ENCODE measurements around the gene RGL3. TPM values are rescaled to one million over a fixed set of nuclear protein-coding genes. Genes with fewer than 3 reads are reported as not detected.
"Not testable (repeated sequence)": the region's sequence is repeated elsewhere in the genome, so short reads cannot be mapped to it uniquely, and the experiment has no call there.

RGL3 gene
- total and polyA plus RNA-seq, 7 donors: 1.1 to 15.5 (median 2.0) TPM

- Histone ChIP-seq H3K4me3 (no peak overlapping the region), H3K27me3 (peaks cover 0 to 15% (median 13%) of the 10 kb centered on the region in 3 donors), H3K27ac (no peak overlapping the region), H3K36me3 (no peaks in the 10 kb centered on the region), H3K9me3 (no peaks in the 10 kb centered on the region), H3K4me1 (no peaks in the 10 kb centered on the region)
- 28 to 62% methylated on average over 12 of the region's 12 CpGs for WGBS, 2 donors
- intact Hi-C loops (cut with DNase I): no loop called here
- no peak for TF ChIP-seq POLR2AphosphoS5 (IDR thresholded peaks at IDR 0.05)
- TF ChIP-seq, protein P1, sequence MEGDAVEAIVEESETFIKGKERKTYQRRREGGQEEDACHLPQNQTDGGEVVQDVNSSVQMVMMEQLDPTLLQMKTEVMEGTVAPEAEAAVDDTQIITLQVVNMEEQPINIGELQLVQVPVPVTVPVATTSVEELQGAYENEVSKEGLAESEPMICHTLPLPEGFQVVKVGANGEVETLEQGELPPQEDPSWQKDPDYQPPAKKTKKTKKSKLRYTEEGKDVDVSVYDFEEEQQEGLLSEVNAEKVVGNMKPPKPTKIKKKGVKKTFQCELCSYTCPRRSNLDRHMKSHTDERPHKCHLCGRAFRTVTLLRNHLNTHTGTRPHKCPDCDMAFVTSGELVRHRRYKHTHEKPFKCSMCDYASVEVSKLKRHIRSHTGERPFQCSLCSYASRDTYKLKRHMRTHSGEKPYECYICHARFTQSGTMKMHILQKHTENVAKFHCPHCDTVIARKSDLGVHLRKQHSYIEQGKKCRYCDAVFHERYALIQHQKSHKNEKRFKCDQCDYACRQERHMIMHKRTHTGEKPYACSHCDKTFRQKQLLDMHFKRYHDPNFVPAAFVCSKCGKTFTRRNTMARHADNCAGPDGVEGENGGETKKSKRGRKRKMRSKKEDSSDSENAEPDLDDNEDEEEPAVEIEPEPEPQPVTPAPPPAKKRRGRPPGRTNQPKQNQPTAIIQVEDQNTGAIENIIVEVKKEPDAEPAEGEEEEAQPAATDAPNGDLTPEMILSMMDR (IDR thresholded peaks at IDR 0.05): no peak
- TF ChIP-seq POLR2A (IDR thresholded peaks at IDR 0.05): no peak
- TF ChIP-seq EP300 (IDR thresholded peaks at IDR 0.05): no peak
- no peak for DNase-seq
These were observed 44.3 kb upstream of the RGL3 start for GRCh38 chr19:11463391-11463790.

DNA sequence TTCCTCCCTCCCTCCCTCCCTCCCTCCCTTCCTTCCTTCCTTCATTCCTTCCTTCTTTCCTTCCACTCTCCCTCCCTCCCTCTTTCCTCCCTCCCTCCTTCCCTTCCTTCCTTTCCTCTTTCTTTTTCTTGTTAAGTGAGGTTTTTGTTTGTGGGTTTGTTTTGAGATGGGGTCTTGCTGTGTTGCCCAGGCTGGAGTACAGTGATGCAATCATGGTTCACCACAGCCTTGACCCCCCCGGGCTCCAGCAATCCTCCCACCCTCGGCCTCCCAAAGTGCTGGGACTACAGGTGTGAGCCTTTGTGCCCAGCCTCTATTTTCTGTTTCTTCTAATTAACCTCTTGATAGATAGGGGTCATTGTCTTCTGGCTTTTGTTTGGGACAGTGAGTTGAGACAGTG is 42.3 kb upstream of the RGL3 start:
- DNase-seq: no peak
- TF ChIP-seq, protein P1 (IDR thresholded peaks at IDR 0.05): no peak
- no peak for TF ChIP-seq POLR2AphosphoS5 (IDR thresholded peaks at IDR 0.05)
- no peak for TF ChIP-seq POLR2A (IDR thresholded peaks at IDR 0.05)
- no peak for TF ChIP-seq EP300 (IDR thresholded peaks at IDR 0.05)
- Histone ChIP-seq H3K4me1 (no peaks in the 10 kb centered on the region), H3K27ac (no peak overlapping the region), H3K9me3 (no peaks in the 10 kb centered on the region), H3K27me3 (peaks cover 0 to 15% (median 10%) of the 10 kb centered on the region in 3 donors), H3K4me3 (no peak overlapping the region), H3K36me3 (no peaks in the 10 kb centered on the region)
- WGBS, 2 donors: 54 to 67% methylated on average over 2 of the region's 2 CpGs
- intact Hi-C loops (cut with DNase I): no loop called here

DNA sequence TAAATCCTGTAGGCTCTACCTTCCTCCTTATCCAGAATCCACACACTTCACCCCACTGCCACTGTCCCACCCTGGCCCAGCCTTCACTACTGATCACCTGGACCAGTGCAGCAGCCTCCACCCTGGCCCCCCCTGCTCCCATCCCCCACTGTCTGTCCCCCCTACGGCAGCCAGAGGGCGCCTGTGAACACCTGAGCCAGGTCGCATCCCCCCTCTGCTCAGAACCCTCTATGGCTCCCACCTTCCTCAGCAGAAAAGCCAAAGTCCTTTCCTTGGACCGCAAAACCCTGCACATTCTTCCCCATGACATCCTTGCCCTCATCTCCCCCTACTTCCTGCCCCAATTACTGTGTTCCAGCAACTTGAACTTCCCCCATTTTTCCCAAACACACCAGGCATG is 41.1 kb upstream of the RGL3 start:
- H3K4me1 ChIP-seq: no peaks in the 10 kb centered on the region
- H3K27me3 ChIP-seq: peaks cover 0 to 4% (median 0%) of the 10 kb centered on the region in 3 donors
- H3K9me3 ChIP-seq: no peaks in the 10 kb centered on the region
- no peak overlapping the region for H3K27ac ChIP-seq
- DNase-seq: no peak
- H3K4me3 ChIP-seq: no peak overlapping the region
- TF ChIP-seq, protein P1 (IDR thresholded peaks at IDR 0.05): no peak
- no peak for TF ChIP-seq POLR2A (IDR thresholded peaks at IDR 0.05)
- TF ChIP-seq POLR2AphosphoS5 (IDR thresholded peaks at IDR 0.05): no peak
- no peaks in the 10 kb centered on the region for H3K36me3 ChIP-seq
- intact Hi-C loops (cut with DNase I): no loop called here
- WGBS, 2 donors: 37 to 51% methylated on average over 4 of the region's 4 CpGs

GRCh38 chr19:11458912-11459311 is 39.8 kb upstream of the RGL3 start:
- DNase-seq; H3K27me3 ChIP-seq; H3K4me1 ChIP-seq; H3K36me3 ChIP-seq; H3K27ac ChIP-seq; intact Hi-C loops (cut with DNase I); H3K4me3 ChIP-seq; H3K9me3 ChIP-seq: not testable (repeated sequence)
- WGBS, 2 donors: 74 to 84% methylated on average over 11 of the region's 11 CpGs

- WGBS, 2 donors: 84 to 86% methylated on average over 19 of the region's 19 CpGs
- no peak for DNase-seq
- Histone ChIP-seq H3K36me3 (no peaks in the 10 kb centered on the region), H3K27me3 (peaks cover 0 to 4% (median 0%) of the 10 kb centered on the region in 3 donors), H3K4me1 (no peaks in the 10 kb centered on the region), H3K4me3 (no peak overlapping the region), H3K27ac (no peak overlapping the region), H3K9me3 (no peaks in the 10 kb centered on the region)
- no peak for TF ChIP-seq POLR2AphosphoS5 (IDR thresholded peaks at IDR 0.05)
- TF ChIP-seq, protein P1 (IDR thresholded peaks at IDR 0.05): no peak
- intact Hi-C loops (cut with DNase I): no loop called here
These were observed 39.3 kb upstream of the RGL3 start for GRCh38 chr19:11458236-11458900.
